IPS-11a (cell line): ENCODE results near the gene C22orf31.
"Not testable (repeated sequence)": the region's sequence is repeated elsewhere in the genome, so short reads cannot be mapped to it uniquely, and the experiment has no call there.

Experiments
- H3K4me3 ChIP-seq: one replicate; pipeline ENCODE4 v1.5.1; 2013; ENCODE audit warnings: low read depth, low read length, control low read depth

Gene C22orf31

GRCh38 chr22:29061773-29062172, at the start of gene C22orf31:
C22orf31 (minus strand) TSS chr22:29061831; CDS start chr22:29061792, 39 bp downstream.
- no peak within 1 kb of the TSS for H3K4me3 ChIP-seq

DNA sequence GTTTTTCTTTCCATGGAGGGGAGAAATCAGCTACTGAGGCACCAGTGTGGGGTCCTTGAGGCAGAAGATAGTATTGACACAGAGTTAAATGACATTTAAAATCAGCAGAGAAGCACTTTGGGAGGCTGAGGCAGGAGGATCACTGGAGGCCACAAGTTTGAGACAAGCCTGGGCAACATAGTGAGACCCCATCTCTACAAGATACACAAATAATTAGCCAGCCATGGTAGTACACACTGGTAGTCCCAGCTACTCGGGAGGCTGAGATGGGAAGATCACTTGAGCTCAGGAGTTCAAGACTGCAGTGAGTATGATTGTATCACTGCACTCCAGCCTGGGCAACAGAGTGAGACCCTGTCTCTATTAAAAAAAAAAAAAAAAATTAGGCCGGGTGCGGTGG, 49.3 kb upstream of the C22orf31 start:
- no peak overlapping the region for H3K4me3 ChIP-seq

DNA sequence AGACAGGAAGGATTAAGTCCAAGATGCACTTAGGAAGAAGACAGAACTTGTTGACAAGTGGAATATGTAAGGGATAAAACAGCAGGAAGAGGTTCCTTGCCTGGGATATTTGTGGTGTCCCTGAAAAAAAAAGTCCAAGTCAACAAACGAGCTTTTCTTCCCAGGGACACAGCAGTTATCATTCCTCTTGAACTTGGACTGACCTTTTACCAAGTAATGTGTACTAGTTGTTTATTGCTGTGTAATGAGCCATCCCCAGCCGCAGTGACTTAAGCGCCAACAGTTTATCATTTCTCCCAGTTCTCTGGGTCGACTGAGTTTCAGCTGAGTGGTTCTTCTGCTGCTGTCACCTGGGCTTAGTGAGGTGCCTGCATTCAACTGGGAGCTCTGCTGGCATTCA, 48.2 kb upstream of the C22orf31 start:
- H3K4me3 ChIP-seq: no peak overlapping the region

DNA sequence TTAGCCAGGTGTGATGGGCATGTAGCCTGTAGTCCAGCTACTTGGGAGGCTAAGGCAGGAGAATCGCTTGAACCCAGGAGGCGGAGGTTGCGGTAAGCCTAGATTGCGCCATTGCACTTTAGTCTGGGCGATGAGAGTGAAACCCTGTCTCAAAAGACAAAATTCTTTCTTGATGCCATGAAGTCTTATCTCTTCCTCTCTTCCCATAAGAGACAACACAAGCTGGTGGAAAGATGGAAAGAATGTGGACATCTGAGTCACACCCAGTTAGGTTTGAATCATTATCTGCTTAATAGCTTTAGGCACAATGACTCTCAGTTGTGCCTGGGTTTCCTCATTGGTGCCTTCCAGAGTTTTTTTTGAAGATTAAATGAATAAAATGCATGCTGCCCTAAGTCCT, 46.5 kb upstream of the C22orf31 start:
- no peak overlapping the region for H3K4me3 ChIP-seq

GRCh38 chr22:29106839-29107238, 45.2 kb upstream of the C22orf31 start:
- H3K4me3 ChIP-seq: no peak overlapping the region

GRCh38 chr22:29105468-29105867, 43.8 kb upstream of the C22orf31 start:
- no peak overlapping the region for H3K4me3 ChIP-seq

- no peak overlapping the region for H3K4me3 ChIP-seq
These were observed 41.5 kb upstream of the C22orf31 start for GRCh38 chr22:29103121-29103520.

GRCh38 chr22:29102300-29102699, 40.7 kb upstream of the C22orf31 start:
- H3K4me3 ChIP-seq: no peak overlapping the region

- H3K4me3 ChIP-seq: no peak overlapping the region
These were observed 36.7 kb upstream of the C22orf31 start for GRCh38 chr22:29098296-29098695.

DNA sequence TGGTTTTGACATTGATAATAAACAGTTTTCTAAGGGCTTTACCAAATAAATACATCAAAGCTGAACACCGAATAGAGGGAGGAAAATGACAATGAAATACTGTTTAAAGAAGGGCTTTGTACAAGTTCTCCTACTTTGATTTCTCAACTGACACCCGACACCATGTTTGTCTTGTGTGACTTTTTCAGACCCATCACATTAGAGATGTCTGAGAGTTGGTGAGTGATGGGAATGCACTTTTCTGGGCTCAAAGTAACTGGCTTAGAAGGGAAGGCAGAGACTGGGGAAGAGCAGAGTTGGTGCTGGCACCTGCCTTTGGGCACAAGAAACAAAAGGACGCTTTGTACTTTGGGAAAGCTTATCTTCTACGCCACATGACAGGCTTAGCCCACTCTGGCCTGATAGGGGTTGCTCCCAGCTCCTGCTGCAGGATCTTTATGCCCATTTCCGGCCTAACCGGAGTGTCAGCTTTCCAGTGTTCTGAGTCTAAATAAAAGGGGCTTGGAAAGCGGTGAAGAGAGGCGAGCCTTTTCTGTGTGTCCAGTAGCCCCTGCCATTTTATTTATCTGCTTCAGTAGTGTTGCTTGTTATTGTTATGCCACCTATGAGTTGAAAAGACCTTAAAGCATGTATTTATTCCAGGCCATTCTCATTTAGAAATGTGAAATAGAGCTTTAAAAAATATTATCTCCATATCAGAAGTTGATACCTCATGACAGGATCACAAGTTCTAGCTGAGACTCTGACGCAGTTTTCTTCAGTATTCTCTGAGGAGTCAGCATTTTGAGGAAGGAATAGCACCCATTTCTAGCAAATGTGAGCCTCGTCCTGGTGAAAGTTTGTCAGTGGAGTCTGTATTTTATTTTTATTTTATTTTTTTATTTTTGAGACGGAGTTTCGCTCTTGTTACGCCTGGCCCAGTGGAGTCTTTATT, 35.4 kb upstream of the C22orf31 start:
- H3K4me3 ChIP-seq: no peak overlapping the region

GRCh38 chr22:29095459-29095858, 33.8 kb upstream of the C22orf31 start:
- H3K4me3 ChIP-seq: no peak overlapping the region

DNA sequence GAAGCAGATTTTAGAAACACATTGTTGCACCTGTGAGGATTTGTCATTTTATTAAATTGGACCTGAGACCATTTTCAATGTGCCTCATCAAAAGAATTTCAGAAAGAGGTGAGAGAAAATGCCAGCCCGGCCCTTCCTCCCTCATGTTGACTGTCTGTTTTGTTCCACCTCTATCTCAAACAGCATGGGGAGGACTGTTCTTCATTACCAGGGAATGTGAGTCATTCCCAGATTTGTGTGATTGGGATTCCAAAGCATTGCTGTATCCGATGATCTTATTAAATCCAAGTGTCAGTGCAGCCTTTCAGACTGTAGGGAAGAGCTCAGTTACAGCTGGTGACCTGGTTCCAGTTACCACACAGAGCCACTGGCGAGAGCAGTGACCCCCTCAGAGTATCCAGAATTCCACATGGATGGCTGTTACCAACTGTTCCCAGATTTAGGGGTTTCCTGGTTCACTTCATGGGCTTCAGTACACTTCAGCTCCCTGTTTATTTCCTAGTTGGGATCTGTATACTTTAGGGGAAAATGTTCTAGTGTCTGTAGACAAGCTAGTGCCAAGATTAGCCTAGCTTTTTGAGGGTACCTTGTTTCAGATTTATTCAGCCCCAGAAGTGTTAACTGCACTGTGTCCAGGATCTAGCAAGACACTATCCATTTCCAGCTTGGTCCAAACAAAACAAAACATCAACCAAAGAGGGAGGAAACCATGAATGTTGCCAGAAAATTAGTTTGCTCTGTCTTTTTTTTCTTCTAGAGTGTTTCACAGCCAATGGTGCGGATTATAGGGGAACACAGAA, 32.1 kb upstream of the C22orf31 start:
- no peak overlapping the region for H3K4me3 ChIP-seq

GRCh38 chr22:29093030-29093429, 31.4 kb upstream of the C22orf31 start:
- no peak overlapping the region for H3K4me3 ChIP-seq

GRCh38 chr22:29092243-29092642, 30.6 kb upstream of the C22orf31 start:
- H3K4me3 ChIP-seq: no peak overlapping the region

DNA sequence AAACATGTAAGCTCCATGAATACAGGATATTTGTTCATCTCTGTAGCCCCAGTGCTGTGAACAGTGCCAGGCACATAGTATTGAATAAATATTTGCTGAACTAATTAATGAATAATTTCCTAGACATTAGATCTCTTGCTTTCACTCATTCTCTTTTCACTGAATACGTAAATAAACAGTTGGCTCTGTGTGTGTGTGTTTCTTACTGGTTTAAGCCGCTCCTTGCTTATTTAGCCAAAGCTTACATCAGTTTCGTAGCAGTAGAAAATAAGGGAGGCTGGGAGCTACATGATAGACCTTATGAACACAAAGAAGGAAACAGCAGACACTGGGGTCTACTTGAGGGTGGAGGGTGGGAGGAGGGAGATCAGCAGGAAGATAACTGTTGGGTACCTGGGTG, 28.4 kb upstream of the C22orf31 start:
- H3K4me3 ChIP-seq: no peak overlapping the region

DNA sequence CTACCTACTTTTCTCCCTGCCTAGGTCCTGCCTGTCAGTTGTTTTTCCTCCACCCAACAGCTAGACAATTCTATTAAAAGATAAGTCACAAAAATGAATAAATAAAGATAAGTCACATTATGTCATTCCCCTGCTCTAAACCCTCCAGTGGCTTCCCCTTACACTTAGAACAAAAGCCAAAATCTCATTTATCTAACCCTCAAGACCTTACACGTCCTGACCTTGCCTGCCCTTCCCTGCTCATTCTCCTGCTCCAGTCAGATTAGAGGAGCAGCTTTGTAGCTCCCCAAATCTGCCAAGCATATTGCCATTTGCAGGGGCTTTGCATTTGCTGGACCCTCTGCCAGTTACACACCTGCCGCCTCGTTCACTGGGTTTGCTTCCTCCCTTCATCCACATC, 27.9 kb upstream of the C22orf31 start:
- H3K4me3 ChIP-seq: no peak overlapping the region

- no peak overlapping the region for H3K4me3 ChIP-seq
These were observed 27.2 kb upstream of the C22orf31 start for GRCh38 chr22:29088809-29089208.

DNA sequence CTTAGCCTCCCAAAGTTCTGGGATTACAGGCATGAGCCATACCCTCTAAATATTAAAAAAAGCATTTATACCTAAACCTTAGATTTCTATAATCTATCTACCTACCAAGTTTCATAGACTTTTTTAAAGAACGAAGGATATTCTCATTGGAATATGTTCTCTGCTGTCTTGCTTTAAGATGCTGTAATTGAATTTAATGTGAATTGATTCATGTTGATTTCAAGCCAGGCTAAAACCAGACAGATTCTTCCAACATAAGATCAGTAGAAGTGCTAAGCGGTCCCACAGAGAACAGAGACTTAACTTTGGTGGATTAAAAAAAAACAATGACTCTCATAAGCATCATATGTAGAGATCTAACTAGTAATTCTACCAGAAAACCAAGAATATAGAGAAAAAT, 25.4 kb upstream of the C22orf31 start:
- no peak overlapping the region for H3K4me3 ChIP-seq

- no peak overlapping the region for H3K4me3 ChIP-seq
These were observed 22.4 kb upstream of the C22orf31 start for GRCh38 chr22:29083933-29084591.

DNA sequence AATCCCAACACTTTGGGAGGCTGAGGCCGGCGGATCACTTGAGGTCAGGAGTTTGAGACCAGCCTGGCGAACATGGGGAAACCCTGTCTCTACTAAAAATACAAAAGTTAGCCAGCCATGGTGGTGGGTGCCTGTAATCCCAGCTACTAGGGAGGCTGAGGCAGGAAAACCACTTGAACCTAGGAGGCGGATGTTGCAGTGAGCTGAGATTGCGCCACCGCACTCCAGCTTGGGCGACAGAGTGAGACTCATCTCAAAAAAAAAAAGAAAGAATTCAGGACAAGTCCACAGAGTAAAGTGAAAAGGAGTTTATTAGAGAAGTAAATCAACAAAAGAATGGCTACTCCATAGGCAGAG, 21.9 kb upstream of the C22orf31 start:
- not testable (repeated sequence) for H3K4me3 ChIP-seq

DNA sequence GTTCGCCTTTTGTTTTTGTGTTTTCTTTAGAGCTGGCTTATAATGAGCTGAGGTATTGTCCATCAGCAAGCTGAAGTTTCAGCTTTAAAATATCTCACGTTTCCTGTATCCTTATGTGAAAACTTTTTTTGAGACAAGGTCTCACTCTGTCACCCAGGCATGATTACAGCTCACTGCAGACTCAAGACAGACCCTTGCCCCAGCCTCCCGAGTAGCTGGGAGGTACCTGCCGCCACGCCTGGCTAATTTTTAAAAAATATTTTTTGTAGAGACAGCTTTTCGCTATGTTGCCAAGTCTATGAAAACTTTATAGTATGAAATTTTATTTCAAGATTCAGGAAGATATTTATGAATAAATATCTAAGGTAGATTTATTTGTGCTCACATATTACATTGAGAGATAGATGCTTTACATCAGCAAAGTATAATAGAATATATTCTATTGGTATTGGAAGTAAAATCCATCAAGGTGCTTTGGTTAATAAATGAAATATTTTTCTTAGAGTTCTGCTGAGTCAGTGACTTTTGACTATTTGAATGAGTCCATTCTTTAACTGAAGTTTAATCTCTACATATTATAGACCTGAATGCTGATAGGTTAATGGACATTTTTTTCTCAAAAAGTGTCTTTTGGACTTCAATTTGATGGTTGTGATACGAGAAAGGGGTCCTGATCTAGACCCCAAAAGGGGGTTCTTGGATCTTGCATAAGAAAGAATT, 21.4 kb upstream of the C22orf31 start:
- no peak overlapping the region for H3K4me3 ChIP-seq
